OCI-LY7 (cell line): ENCODE data around the gene CBLN1. TPM values are rescaled to one million over a fixed set of nuclear protein-coding genes. Genes with fewer than 3 reads are reported as not detected.

Experiments used
- BruUV-seq: library from RNA; stranded (reverse); fragments of 400-500 nt; replicated peaks from 2 replicates; lab custom pipeline; 2021; lab: Mats Ljungman, UMichigan
- CTCF ChIA-PET: fragments of 300-600 bp; sonication (Branson Sonifier 250); formaldehyde crosslinking; loops from one replicate; lab custom pipeline; 2022; ENCODE audit warnings: antibody characterized with exemption; ENCODE audit not compliant: unreplicated experiment; lab: Charles Lee
- POLR2A ChIA-PET: fragments of 300-600 bp; sonication (Branson Sonifier 250); formaldehyde crosslinking; loops from one replicate; lab custom pipeline; 2022; ENCODE audit warnings: antibody characterized with exemption; lab: Charles Lee
- DNase-seq: peaks from one replicate; pipeline ENCODE4 v3.0.0-alpha.2; 2015; ENCODE audit warnings: low spot score
- H2AFZ ChIP-seq: fragments of 200-600 bp; sonication (generic), shearing (Covaris generic); 2 replicates; pipeline ENCODE4 v1.6.1; 2014; ENCODE audit warnings: mild to moderate bottlenecking, antibody characterized with exemption, low read length, moderate library complexity
- H3K27ac ChIP-seq: fragments of 200-600 bp; sonication (generic); 2 replicates; pipeline ENCODE4 v1.5.1; 2014; ENCODE audit warnings: mixed run types, low read depth, mild to moderate bottlenecking, moderate library complexity, low read length, inconsistent platforms; ENCODE audit not compliant: poor library complexity, severe bottlenecking
- H3K36me3 ChIP-seq: fragments of 200-600 bp; sonication (generic); 2 replicates; pipeline ENCODE4 v1.6.1; 2014; ENCODE audit warnings: mild to moderate bottlenecking, antibody characterized with exemption, low read length, moderate library complexity, mixed read lengths; ENCODE audit not compliant: insufficient read depth
- H3K4me1 ChIP-seq: fragments of 200-600 bp; sonication (generic); 2 replicates; pipeline ENCODE4 v1.5.1; 2014; ENCODE audit warnings: mild to moderate bottlenecking, low read length; ENCODE audit not compliant: insufficient read depth, poor library complexity, severe bottlenecking
- H3K4me2 ChIP-seq: fragments of 200-600 bp; sonication (generic); 2 replicates; pipeline ENCODE4 v1.6.1; 2014; ENCODE audit warnings: mild to moderate bottlenecking, low read length
- H3K4me3 ChIP-seq: fragments of 200-600 bp; sonication (generic); 2 replicates; pipeline ENCODE4 v1.5.1; 2014; ENCODE audit warnings: mild to moderate bottlenecking, low read depth, low read length; ENCODE audit not compliant: poor library complexity, severe bottlenecking
- H3K79me2 ChIP-seq: fragments of 200-600 bp; sonication (generic); 2 replicates; pipeline ENCODE4 v1.6.1; 2016; ENCODE audit warnings: low read depth, mild to moderate bottlenecking, low read length, moderate library complexity, mixed read lengths; ENCODE audit not compliant: insufficient read depth
- H3K9me2 ChIP-seq: fragments of 200-600 bp; sonication (generic); 2 replicates; pipeline ENCODE4 v1.6.1; 2016; ENCODE audit warnings: mild to moderate bottlenecking, low read length, mixed read lengths; ENCODE audit not compliant: insufficient read depth
- H3K9me3 ChIP-seq: fragments of 200-600 bp; sonication (generic); 2 replicates; pipeline ENCODE4 v1.6.1; 2014; ENCODE audit warnings: mild to moderate bottlenecking, mixed run types, low read length, mixed read lengths
- H4K20me1 ChIP-seq: fragments of 200-600 bp; sonication (generic); 2 replicates; pipeline ENCODE4 v1.6.1; 2014; ENCODE audit warnings: mild to moderate bottlenecking, antibody characterized with exemption, low read length, moderate library complexity, mixed read lengths; ENCODE audit not compliant: insufficient read depth
- EZH2phosphoT487 ChIP-seq: fragments of 200-600 bp; sonication (generic); IDR thresholded peaks from 2 replicates; pipeline ENCODE4 v1.6.1; 2018; ENCODE audit warnings: low read depth, borderline replicate concordance, mild to moderate bottlenecking, mixed run types, antibody characterized with exemption, low read length, moderate library complexity, mixed read lengths
- intact Hi-C: fragments of 100-400 bp; cut with micrococcal nuclease; formaldehyde crosslinking; loops from one replicate; pipeline ENCODE4 v1.10.0; 2022; ENCODE audit not compliant: unreplicated experiment
- total RNA-seq, 2 experiments: library from RNA; depleted of rRNA in 1 of 2; stranded (reverse); fragments of >200 nt in 1 of 2; shearing (Covaris generic) in 1 of 2; gene quantifications; 2 replicates each; pipeline ENCODE4 v1.2.3, GENCODE V29; 2014 to 2022
- TF ChIP-seq, protein P1 (sequence below): fragments of 200-600 bp; sonication (generic); conservative IDR thresholded peaks from 2 replicates; pipeline ENCODE4 v1.5.1; 2014; ENCODE audit warnings: mild to moderate bottlenecking, antibody characterized with exemption, low read length, moderate library complexity, mixed read lengths

Gene CBLN1
- total RNA-seq, 2 experiments from 2014 or later = 1.4 to 2.9 TPM

DNA sequence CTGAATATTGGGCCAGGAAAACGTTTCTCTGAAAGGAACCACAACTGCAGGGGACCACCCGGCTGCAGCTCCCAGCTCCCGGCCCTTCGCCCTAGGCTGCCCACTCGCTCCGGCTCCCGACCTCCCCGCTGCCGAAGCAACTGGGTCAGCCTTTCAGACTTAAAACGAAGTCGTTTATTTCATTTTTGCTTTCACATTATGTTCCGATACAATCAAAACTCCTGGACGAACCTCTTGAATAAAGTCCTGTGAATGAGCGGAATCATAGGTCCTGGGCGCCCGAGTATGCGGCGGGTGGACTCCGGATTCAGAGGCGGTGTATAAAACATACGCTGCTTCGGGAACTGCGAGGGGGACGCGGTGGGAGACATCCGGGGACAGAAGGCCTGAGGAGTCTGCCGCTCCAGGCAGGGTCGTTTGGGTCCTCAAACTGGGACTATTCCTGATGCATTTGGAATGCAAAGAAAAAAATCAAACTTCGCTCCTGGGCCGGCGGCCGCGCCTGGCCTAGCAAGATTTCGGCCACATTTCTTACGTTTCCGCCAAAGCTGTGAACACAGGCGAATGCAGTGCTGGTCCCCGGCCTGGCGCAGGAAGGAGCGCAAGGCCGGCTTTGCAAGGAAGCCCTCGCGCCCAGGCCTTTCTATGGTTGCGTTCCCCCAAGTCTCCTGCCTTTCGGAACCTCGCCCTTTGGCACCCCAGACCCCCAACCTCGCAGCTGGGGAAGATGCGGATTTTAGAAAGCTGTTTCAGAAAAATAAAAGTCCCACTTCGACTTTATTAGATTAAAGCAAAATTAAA lies 3.7 kb downstream of the CBLN1 start:
- Histone ChIP-seq H3K36me3 (no peaks in the 10 kb centered on the region), H4K20me1 (no peaks in the 10 kb centered on the region), H3K27ac (no peak overlapping the region), H3K4me2 (no peak overlapping the region), H3K9me3 (no peaks in the 10 kb centered on the region), H2AFZ (no peak overlapping the region), H3K4me1 (peaks cover 5% of the 10 kb centered on the region), H3K79me2 (no peaks in the 10 kb centered on the region), H3K4me3 (no peak overlapping the region), H3K9me2 (no peaks in the 10 kb centered on the region)
- CTCF ChIA-PET = no interaction called here
- TF ChIP-seq, protein P1, sequence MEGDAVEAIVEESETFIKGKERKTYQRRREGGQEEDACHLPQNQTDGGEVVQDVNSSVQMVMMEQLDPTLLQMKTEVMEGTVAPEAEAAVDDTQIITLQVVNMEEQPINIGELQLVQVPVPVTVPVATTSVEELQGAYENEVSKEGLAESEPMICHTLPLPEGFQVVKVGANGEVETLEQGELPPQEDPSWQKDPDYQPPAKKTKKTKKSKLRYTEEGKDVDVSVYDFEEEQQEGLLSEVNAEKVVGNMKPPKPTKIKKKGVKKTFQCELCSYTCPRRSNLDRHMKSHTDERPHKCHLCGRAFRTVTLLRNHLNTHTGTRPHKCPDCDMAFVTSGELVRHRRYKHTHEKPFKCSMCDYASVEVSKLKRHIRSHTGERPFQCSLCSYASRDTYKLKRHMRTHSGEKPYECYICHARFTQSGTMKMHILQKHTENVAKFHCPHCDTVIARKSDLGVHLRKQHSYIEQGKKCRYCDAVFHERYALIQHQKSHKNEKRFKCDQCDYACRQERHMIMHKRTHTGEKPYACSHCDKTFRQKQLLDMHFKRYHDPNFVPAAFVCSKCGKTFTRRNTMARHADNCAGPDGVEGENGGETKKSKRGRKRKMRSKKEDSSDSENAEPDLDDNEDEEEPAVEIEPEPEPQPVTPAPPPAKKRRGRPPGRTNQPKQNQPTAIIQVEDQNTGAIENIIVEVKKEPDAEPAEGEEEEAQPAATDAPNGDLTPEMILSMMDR = no peak
- no peak for TF ChIP-seq EZH2phosphoT487
- DNase-seq = no peak
- POLR2A ChIA-PET = interaction anchor here (0.7 kb wide), 1 partner anchor 24 kb away, joined by 4 read pairs; no protein-coding TSS in a partner anchor
- intact Hi-C loops = no loop called here
- no TSS peak for BruUV-seq

DNA sequence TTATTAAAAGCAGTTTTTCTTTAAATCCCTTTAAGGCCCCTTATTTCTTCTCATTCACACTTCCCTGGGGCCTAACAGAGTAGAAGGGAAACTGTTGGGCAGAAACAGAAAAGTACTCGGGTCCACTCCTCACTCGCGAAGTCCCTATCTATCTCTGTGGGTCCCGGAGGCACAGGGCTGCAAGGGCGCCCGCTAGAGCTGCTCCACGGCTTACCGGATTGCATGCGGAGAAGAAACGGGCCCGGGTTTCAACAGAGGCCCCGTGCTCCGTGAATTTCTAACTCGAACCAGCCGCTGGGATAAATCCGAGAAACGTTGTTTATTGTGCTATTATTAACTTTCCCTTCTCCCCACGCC lies 4.3 kb downstream of the CBLN1 start:
- no peaks in the 10 kb centered on the region for H3K36me3 ChIP-seq
- H3K4me2 ChIP-seq = no peak overlapping the region
- no peak overlapping the region for H2AFZ ChIP-seq
- intact Hi-C loops = no loop called here
- no peak for TF ChIP-seq EZH2phosphoT487
- TF ChIP-seq, protein P1 = no peak
- no peaks in the 10 kb centered on the region for H3K79me2 ChIP-seq
- POLR2A ChIA-PET = no interaction called here
- CTCF ChIA-PET = no interaction called here
- no peaks in the 10 kb centered on the region for H3K4me1 ChIP-seq
- H3K9me2 ChIP-seq = no peaks in the 10 kb centered on the region
- H4K20me1 ChIP-seq = no peaks in the 10 kb centered on the region
- H3K9me3 ChIP-seq = no peaks in the 10 kb centered on the region
- no peak overlapping the region for H3K27ac ChIP-seq
- no TSS peak for BruUV-seq
- DNase-seq = no peak
- H3K4me3 ChIP-seq = no peak overlapping the region

DNA sequence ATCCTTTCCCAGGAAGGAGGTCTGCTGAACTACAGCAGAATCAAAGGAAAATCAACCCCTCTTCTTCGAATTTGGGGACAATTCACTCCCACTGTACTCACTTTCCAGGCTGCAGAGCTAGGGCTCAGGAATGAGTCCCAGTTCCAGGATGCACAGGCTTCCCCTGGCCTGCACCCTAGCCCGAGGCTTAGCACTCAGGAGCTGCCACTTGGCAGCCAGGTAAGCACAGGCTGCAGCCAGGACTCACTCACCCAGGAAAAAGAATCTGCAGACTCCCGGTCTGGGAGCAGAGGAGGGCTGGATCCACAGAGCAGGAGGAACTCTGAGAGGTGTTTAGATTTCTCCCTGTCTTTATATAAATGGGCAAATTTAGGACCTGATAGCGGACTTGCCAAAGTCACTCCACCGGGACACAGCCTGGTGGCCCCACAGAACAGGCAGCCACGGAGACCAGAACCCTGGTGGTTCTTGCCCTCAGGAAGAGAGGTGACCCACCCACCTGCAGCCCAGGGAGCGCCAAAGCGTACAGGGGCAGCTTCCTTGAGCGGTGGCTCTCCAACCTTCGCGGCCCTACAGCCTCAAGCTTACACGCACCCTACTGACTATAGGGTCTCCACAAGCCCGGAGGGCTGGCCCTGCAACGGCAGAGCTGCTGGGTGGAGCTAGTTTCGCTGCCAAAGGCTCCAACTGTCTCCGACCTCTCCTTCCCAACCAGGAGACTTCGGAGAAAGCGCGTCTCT lies 4.8 kb downstream of the CBLN1 start:
- POLR2A ChIA-PET = no interaction called here
- H3K9me2 ChIP-seq = no peaks in the 10 kb centered on the region

More for the DNA sequence above, 4.8 kb downstream of the CBLN1 start:
- DNase-seq = no peak
- no peaks in the 10 kb centered on the region for H3K9me3 ChIP-seq
- H3K27ac ChIP-seq = no peak overlapping the region
- no peak overlapping the region for H3K4me2 ChIP-seq
- BruUV-seq = no TSS peak
- H4K20me1 ChIP-seq = no peaks in the 10 kb centered on the region; the same call in 1 of the 2 replicates
- no peaks in the 10 kb centered on the region for H3K4me1 ChIP-seq
- TF ChIP-seq, protein P1 = no peak
- no peak for TF ChIP-seq EZH2phosphoT487
- intact Hi-C loops = no loop called here
- CTCF ChIA-PET = no interaction called here
- no peak overlapping the region for H3K4me3 ChIP-seq
- no peaks in the 10 kb centered on the region for H3K36me3 ChIP-seq
- H3K79me2 ChIP-seq = no peaks in the 10 kb centered on the region
- H2AFZ ChIP-seq = no peak overlapping the region
